HEK293 (cell line): Measurements from ENCODE around the gene PDHB.

Experiments
- HOXD13 ChIP-seq: sonication (generic); formaldehyde crosslinking; IDR thresholded peaks from 2 replicates; pipeline ENCODE4 v1.8.0; 2022; ENCODE audit warnings: missing genetic modification reagents, borderline replicate concordance
- SP2 ChIP-seq: fragments of 450-650 bp; formaldehyde crosslinking; IDR thresholded peaks from 2 replicates; pipeline ENCODE4 v1.5.1; 2016; ENCODE audit warnings: missing biosample characterization, missing genetic modification characterization
- TCF7L2 ChIP-seq: IDR thresholded peaks from 2 replicates; pipeline ENCODE4 v1.6.1; 2011; ENCODE audit warnings: low read depth, mild to moderate bottlenecking, inconsistent platforms, low read length, moderate library complexity, borderline replicate concordance
- ZBTB20 ChIP-seq: fragments of 450-650 bp; formaldehyde crosslinking; IDR thresholded peaks from 2 replicates; pipeline ENCODE4 v1.5.1; 2016; ENCODE audit warnings: missing biosample characterization, missing genetic modification characterization
- ZNF423 ChIP-seq: fragments of 450-650 bp; formaldehyde crosslinking; IDR thresholded peaks from 2 replicates; pipeline ENCODE4 v1.5.1; 2016; ENCODE audit warnings: missing biosample characterization, missing genetic modification characterization
- ZNF843 ChIP-seq: fragments of 450-650 bp; formaldehyde crosslinking; IDR thresholded peaks from 2 replicates; pipeline ENCODE4 v1.5.1; 2016; ENCODE audit warnings: missing biosample characterization, missing genetic modification characterization
- TF ChIP-seq, protein P1 (sequence below): fragments of 450-650 bp; formaldehyde crosslinking; IDR thresholded peaks from 2 replicates; pipeline ENCODE4 v1.5.1; 2016; ENCODE audit warnings: missing biosample characterization, missing genetic modification characterization
- TF ChIP-seq, protein P2 (sequence below): fragments of 450-650 bp; formaldehyde crosslinking; IDR thresholded peaks from 2 replicates; pipeline ENCODE4 v1.5.1; 2016; ENCODE audit warnings: missing biosample characterization, missing genetic modification characterization

DNA sequence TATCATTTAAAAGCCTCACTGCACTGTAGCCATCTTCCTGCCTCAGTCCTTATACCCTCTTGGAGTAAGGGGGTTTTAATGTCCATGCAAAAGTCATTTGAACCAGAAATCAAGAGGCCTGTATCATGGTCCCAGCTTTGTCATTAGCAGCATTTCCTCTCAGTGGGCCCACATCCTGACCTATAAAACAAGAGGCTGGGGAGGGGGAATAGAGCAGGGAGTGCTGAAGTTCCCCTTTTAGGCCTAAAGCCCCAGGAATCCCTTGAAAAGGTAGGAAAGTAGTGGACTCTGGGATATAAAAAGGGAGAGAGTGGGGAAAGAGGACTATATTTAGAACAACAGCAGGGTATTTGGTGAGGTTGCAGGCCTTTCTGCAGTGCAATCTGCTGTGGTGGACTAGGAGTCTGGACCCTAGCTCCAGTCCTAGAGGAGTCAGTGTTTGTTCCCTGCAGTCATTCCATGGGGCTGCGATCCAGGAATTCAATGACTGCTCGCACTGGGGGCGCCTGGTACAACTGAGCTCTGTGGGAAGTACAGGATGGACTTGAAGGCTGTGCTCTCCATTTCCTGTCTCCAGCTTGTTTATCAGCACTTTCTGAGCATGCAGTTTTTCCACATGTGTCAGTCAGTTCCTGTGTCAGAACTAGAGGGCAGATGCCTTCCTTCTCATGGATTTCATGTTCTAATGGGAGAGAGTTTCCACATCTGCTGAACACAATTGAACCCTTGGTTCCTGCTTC, 46.8 kb downstream of the PDHB start:
- TF ChIP-seq ZNF423 (tag by site-specific recombination) (no peak), ZBTB20 (no peak), HOXD13 (no peak), SP2 (tag by site-specific recombination) (no peak), TCF7L2 (no peak), ZNF843 (tag by site-specific recombination) (no peak)
- TF ChIP-seq, protein P1, sequence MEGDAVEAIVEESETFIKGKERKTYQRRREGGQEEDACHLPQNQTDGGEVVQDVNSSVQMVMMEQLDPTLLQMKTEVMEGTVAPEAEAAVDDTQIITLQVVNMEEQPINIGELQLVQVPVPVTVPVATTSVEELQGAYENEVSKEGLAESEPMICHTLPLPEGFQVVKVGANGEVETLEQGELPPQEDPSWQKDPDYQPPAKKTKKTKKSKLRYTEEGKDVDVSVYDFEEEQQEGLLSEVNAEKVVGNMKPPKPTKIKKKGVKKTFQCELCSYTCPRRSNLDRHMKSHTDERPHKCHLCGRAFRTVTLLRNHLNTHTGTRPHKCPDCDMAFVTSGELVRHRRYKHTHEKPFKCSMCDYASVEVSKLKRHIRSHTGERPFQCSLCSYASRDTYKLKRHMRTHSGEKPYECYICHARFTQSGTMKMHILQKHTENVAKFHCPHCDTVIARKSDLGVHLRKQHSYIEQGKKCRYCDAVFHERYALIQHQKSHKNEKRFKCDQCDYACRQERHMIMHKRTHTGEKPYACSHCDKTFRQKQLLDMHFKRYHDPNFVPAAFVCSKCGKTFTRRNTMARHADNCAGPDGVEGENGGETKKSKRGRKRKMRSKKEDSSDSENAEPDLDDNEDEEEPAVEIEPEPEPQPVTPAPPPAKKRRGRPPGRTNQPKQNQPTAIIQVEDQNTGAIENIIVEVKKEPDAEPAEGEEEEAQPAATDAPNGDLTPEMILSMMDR (tag by site-specific recombination), result no peak
- TF ChIP-seq, protein P2, sequence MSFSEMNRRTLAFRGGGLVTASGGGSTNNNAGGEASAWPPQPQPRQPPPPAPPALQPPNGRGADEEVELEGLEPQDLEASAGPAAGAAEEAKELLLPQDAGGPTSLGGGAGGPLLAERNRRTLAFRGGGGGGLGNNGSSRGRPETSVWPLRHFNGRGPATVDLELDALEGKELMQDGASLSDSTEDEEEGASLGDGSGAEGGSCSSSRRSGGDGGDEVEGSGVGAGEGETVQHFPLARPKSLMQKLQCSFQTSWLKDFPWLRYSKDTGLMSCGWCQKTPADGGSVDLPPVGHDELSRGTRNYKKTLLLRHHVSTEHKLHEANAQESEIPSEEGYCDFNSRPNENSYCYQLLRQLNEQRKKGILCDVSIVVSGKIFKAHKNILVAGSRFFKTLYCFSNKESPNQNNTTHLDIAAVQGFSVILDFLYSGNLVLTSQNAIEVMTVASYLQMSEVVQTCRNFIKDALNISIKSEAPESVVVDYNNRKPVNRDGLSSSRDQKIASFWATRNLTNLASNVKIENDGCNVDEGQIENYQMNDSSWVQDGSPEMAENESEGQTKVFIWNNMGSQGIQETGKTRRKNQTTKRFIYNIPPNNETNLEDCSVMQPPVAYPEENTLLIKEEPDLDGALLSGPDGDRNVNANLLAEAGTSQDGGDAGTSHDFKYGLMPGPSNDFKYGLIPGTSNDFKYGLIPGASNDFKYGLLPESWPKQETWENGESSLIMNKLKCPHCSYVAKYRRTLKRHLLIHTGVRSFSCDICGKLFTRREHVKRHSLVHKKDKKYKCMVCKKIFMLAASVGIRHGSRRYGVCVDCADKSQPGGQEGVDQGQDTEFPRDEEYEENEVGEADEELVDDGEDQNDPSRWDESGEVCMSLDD (tag by site-specific recombination), result no peak
